Germinal center (tissue), 1 donor: Measurements from ENCODE around the gene PLB1.

Source experiments
- DNase-seq: peaks from one replicate; pipeline ENCODE4 v3.0.0; 2012; ENCODE audit warnings: mixed read lengths, low spot score

Gene PLB1

DNA sequence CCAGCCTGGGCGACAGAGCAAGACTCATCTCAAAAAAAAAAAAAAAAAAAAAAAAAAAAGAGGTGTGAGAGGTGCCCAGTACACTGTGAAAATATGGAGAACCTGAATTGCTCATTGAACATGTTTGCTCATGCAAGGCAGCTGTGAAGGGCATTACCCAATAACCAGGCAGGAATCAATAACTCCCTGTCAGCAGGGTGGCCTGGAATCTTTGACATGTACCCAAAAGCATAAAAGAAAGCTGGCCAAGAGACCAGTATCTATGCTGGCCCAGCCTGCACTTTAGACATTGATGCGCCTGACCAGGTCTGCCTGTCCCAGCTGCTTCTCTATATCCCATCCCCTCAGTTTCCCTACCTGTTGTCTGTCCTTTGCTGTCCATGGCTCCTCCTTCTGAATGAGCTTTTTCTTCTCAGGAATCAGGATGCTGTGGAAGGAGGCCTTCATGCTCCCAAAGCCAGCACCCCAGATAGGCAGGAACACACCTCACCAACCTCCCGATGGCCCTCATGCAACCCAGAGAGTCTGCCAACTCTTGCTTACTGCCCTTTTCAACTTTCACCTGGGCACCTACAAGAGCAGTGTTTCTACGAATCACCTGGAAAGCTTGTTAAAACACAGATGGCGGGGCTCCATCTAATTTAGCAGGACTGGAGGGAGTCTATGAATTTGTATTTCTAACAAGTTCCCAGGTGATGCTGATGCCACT lies 172.4 kb downstream of the PLB1 start:
- DNase-seq: no peak

DNA sequence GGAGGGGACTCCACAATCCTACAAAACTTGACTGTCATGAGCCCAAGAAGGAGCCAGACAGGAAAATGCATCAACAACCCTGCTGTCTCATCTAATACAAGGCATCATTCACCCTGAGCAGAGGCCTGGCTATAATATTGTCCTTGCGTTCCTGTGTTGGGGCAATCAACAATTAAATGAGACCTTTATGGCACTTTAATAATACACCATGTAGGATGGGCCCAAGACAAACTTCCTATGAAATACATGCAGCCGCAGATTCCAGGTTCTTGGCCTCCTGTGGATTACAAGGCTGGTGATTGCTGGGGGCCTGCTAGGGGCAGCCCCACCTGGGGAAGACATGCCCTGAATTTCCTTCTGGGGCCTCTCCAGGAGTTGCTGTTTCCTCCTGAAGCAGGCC lies 173.0 kb downstream of the PLB1 start:
- DNase-seq: no peak

- DNase-seq: no peak
Measured at GRCh38 chr2:28670856-28671255, 175.0 kb downstream of the PLB1 start.

DNA sequence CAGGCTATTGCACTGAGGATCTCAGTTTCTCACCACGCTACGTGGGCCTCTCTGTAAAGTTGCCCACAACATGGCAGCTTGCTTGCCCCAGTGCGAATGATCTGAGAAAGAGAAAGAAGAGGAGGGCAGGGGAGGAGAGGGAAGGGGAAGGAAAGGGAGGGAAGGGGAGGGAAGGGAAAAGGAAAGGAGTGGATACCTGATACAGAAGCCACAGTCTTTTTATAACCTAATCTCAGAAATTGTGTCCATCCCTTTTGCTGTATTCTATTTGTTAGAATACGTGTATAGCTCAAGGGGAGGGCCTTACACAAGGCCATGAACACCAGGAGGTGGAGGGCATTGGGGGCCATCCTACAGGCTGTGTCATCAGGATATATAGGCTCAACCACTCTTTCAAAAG lies 177.5 kb downstream of the PLB1 start:
- no peak for DNase-seq

DNA sequence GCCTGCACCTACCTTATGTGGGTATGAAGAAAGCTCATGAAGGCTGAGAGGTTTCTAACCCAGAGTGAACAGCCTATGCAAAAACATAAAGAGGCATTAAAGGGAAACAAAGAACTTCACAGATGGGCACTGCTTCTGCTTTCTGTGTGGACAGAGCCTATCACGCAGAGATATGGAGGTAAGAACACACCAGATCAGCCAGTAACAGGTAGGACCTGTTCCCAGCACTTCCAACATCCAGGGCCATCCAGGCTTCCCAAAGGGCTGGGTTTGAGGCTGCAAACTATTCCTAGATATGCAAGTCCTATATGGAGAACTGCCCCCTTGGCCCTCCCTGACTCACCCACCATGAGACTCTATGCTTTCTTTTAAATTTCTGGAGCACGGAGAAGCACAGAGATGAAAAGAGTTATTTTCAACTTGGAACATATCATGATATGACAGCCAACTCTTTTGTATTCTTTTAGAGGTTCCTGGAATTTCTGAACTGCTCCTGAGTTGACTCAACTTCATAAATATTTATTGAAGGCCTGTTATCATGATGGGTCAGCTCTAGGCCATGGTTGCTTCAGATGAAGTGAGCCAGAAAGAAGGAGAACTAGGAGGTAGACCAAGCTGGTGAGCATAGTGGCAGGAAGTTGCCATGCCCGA lies 178.3 kb downstream of the PLB1 start:
- no peak for DNase-seq

DNA sequence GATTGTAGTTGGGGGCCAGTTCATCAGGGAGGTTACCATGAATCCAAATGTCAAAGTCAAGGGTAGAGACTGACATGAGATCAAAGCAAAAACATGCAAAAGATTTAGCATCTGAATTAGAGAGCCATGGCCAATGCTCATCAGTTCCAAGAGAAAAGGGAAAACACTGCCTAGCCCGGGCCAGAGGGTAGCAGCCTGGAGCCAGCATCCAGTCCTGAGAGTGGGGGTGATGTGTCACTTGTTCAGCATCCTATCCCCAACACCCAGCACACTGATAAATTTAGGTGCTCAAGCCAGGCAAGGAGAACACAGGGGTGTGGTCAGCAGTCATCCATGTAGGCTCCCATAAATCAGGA lies 178.8 kb downstream of the PLB1 start:
- no peak for DNase-seq

- no peak for DNase-seq
Measured at GRCh38 chr2:28676152-28676835, 180.4 kb downstream of the PLB1 start.

DNA sequence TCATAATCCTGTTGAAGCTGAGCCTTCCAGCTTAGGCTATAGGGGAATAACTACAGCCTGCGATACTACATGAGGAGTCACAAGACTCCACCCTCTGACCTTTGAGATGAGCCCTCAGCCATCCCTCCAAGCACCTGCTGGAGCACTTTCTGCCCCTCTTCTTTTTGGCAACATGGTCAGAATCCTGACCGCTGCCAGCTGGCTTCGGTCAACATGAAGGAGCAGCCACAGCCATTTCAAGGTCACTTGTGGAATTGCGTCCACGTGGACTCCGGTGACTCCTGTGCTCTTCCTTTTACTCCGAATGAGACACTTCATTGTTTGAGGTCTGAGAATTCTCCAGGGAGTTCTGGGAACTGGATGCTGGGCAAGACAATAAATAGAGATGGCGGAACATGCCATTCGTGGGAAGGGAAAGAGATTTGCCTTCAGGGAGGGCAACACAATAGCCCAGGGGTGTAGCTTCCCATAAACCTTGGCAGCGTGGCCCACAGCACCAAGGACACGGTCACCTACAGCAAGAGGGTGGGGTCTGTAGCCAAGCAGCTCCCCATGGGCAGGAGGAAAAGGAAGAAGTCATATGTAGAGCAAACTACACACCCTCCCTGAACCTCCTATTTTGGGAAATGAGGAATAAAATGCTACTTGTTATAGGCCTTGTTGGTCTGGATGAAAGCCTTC lies 182.5 kb downstream of the PLB1 start:
- no peak for DNase-seq

DNA sequence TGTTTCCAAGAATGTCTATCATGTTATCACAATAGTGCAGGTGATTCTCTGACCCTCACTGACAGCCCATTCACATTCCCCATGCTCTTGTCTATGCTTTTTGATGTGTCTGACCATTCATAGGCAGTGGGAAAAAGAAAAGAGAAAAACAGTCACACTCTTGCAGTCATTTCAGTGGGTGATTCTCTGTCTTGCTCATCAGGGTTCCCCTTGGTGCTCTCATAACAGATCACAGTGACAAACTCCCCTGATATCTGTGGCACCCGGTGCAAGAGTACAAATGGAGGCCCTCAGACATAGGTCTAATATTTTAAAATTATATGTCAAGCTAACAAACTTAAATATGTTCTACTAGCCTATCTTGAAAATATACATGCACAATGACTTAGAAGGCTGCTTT lies 183.1 kb downstream of the PLB1 start:
- no peak for DNase-seq

- no peak for DNase-seq
Measured at GRCh38 chr2:28680657-28681056, 184.8 kb downstream of the PLB1 start.

GRCh38 chr2:28681158-28681571 lies 185.3 kb downstream of the PLB1 start:
- DNase-seq: peak; percentile 58

DNA sequence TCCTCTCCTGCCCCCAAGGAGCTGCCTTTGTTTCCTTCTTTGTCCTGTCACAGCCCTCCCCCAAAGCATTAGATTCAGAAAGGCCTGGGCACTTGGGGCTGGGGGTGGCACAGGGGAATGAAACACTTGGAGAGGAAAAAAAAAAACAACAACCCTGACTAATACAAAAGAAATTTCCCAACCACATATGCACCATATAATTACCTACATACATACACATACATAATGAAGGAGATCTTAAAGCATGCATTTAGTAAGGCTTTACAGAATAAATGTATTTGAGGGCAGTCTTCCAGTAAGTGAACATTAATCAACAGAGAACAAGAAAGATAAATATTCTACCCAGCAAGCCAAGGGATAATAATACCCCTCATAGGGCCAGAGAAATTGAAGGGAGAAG lies 185.7 kb downstream of the PLB1 start:
- DNase-seq: no peak

- DNase-seq: no peak
Measured at GRCh38 chr2:28683100-28683706, 187.3 kb downstream of the PLB1 start.

GRCh38 chr2:28684142-28684858 lies 188.4 kb downstream of the PLB1 start:
- no peak for DNase-seq

- no peak for DNase-seq
Measured at GRCh38 chr2:28687171-28687570, 191.3 kb downstream of the PLB1 start.

DNA sequence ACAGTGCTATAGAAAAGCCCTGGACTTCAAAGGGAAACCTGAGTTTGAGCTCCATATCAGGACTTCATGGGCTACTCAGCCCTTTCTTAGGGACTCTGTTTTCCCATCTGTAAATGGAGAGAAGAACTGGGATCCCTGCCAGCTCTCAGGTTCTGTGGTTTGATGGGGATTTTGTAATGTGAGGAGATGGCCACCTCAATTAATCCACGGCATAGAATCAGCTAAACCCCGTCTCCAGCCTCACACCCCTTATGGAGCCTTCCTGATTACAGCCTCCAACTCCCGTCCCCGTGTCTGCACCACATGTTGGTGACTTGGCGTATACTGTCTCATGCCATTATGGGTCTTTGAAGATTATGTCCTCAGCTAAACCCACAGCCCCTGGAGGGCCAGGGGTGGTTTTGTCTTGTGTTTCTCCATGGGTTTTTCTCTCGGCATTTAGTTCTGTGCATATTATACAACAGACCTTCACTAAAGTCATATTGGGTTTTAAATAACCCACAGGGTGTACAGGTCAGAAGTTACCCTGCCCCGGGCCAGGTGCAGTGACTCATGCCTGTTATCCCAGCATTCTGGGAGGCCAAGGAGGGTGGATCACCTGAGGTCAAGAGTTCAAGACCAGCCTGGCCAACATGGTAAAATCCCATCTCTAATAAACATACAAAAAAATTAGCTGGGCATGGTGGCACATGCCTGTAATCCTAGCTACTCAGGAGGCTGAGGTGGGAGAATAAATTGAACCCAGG lies 192.0 kb downstream of the PLB1 start:
- DNase-seq: no peak

DNA sequence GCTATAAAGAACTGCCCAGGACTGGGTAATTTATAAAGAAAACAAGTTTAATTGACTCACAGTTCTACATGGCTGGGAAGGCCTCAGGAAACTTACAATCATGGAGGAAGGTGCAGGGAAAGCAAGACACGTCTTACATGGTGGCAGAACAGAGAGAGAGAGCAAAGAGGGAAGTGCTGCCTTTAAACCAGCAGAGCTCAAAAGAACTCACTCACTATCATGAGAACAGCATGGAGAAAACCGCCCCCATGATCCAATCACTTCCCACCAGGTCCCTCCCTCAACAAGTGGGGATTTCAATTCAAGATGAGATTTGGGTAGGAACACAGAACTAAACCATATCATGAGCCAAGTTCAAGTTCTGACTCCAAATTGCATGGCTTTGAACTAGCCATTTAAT lies 193.0 kb downstream of the PLB1 start:
- no peak for DNase-seq

GRCh38 chr2:28689771-28690170 lies 193.9 kb downstream of the PLB1 start:
- no peak for DNase-seq

GRCh38 chr2:28692411-28692810 lies 196.6 kb downstream of the PLB1 start:
- no peak for DNase-seq

DNA sequence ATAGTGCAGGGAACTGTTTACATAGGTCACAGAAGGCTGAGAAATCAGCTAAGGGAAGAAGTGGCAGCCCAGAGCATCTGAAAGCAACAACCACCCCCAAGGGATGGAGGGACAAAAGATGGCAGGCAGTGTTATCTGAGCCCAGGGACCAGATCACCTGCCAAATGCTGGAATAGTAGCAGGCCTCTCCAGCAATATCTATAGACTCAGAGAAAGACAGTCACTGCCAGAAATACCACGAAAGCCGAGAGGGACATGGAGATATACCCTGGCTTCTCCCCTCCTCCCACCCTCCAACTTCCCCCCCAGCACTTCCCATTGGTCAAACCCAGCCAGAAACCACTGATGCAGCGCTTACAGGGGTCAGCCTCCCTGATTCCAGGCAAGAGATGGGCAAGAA lies 197.4 kb downstream of the PLB1 start:
- DNase-seq: no peak
